Neural cell (in vitro differentiated cells): ENCODE results near the gene EEPD1.

ENCODE experiments used
- MXI1 ChIP-seq: fragments of 450-650 bp; conservative IDR thresholded peaks from 2 replicates; pipeline ENCODE4 v1.6.1; 2014; ENCODE audit warnings: antibody characterized with exemption, mild to moderate bottlenecking; ENCODE audit not compliant: poor library complexity, severe bottlenecking
- TF ChIP-seq, protein P1 (sequence below): fragments of 450-650 bp; IDR thresholded peaks from 2 replicates; pipeline ENCODE4 v1.5.1; 2014; ENCODE audit warnings: antibody characterized with exemption, mild to moderate bottlenecking, moderate library complexity; ENCODE audit not compliant: poor library complexity, severe bottlenecking

DNA sequence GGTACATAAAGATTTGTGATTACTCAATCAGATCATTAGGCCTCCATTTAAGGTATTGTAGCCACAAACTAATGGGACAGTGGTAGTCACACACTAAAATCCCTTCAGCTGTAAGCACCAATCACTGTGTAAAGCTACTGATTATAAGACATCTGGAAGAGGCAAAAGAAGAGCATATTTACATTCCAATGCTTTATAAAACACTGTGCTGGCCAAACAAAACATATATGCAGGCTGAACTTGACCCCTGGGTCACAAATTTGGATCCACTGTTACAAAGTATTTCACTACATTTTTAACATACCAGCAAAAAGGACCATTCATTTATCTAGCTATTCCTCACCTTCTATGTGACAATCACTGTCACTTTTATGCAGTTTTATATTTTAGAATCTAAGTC, 195.2 kb downstream of the EEPD1 start:
- no peak for TF ChIP-seq MXI1
- TF ChIP-seq, protein P1, sequence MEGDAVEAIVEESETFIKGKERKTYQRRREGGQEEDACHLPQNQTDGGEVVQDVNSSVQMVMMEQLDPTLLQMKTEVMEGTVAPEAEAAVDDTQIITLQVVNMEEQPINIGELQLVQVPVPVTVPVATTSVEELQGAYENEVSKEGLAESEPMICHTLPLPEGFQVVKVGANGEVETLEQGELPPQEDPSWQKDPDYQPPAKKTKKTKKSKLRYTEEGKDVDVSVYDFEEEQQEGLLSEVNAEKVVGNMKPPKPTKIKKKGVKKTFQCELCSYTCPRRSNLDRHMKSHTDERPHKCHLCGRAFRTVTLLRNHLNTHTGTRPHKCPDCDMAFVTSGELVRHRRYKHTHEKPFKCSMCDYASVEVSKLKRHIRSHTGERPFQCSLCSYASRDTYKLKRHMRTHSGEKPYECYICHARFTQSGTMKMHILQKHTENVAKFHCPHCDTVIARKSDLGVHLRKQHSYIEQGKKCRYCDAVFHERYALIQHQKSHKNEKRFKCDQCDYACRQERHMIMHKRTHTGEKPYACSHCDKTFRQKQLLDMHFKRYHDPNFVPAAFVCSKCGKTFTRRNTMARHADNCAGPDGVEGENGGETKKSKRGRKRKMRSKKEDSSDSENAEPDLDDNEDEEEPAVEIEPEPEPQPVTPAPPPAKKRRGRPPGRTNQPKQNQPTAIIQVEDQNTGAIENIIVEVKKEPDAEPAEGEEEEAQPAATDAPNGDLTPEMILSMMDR = no peak
